HG03439 (cell line): Measurements from ENCODE around the gene BCAS1.

ENCODE experiments used
- ATAC-seq: cut with Tn5 transposase; IDR thresholded peaks from one replicate; pipeline ENCODE4 v1.9.1; 2021; ENCODE audit warnings: mild to moderate bottlenecking, moderate library complexity; ENCODE audit not compliant: unreplicated experiment

Gene BCAS1

GRCh38 chr20:53970232-53970631 is 100.2 kb downstream of the BCAS1 start:
- ATAC-seq: no peak

- ATAC-seq: no peak
Measured at GRCh38 chr20:53967527-53967926, 102.9 kb downstream of the BCAS1 start.

DNA sequence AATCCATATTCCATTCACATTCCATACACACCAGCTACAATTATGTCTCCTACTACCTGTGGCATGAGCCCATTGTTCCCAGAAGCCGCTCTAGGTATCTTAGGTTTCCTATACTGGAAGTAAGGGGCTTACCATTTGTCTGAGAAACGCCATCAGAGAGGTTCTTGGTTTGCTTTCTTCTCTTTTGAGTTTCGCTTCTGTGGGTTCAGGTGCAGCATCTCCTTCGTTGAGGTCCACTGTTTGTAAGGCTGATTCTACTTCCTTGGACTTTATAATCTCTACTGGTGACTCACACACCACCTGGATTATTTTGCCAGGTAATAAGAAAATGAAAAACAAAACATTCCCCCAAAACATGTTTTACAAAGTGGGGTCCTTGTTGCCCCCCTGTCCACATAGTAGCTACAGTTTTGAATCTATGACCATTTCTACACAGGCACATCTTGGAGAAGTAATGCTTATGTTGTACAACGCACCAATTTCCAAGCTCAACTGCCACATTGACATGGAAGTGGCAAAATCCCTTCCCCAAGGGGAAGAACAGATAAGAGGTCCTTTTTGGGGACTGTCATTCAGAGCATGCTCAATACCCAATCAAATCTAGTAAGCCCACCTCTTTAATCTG is 103.5 kb downstream of the BCAS1 start:
- ATAC-seq: no peak

GRCh38 chr20:53964501-53965253 is 105.7 kb downstream of the BCAS1 start:
- ATAC-seq: no peak

- ATAC-seq: no peak
Measured at GRCh38 chr20:53964067-53964466, 106.3 kb downstream of the BCAS1 start.

- no peak for ATAC-seq
Measured at GRCh38 chr20:53963635-53964034, 106.8 kb downstream of the BCAS1 start.

DNA sequence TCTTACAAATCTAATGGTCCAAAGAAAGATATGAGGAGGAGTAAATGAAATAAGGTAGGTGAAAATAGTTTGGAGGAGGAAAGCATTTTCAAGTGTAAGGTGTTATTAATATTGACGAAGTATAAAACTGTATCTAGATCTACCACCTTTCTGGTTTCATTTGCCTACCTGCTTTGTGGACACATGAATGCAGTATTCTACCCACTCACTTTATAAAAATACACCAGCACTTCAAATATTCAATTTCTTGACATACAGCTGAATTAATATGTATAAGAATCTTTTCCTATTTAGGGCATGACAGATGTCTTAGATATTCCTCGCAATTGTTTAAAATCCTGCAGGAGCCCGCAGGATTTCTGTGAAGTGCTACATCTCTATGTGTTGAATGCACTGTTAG is 108.0 kb downstream of the BCAS1 start:
- ATAC-seq: no peak

- ATAC-seq: no peak
Measured at GRCh38 chr20:53961527-53961926, 108.9 kb downstream of the BCAS1 start.

- no peak for ATAC-seq
Measured at GRCh38 chr20:53960579-53961272, 109.7 kb downstream of the BCAS1 start.

DNA sequence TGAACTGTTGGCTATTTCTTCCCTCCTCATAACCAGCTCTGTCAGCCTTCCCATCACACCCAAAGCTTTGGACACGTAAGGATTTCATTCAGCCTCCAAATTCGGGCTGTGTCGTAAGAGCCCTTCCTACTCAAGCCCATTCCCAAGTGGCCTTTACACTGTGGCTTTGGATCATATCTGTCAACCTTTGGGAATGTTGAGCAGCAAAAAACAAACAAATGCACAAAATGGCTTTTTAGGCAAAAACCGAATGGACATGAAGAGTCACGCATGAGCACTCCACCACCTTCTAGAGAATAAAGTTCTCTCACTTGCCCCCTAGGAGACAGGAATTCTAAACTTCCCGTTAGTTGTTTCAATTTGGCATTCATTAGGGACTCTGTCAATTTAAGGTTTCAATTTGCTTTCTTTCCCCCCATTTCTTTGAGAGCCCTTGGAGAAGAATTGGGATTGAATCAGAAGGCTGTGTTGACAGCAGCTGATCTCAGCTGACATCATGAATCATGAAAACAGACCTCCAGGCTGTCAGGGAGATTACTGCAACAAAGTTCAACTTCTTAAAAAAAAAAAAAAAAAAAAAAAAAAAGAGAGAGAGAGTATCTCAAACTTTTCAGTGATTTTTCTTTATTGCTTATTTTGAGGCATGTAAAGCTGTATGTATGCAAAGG is 110.3 kb downstream of the BCAS1 start:
- no peak for ATAC-seq

- no peak for ATAC-seq
Measured at GRCh38 chr20:53958260-53958659, 112.1 kb downstream of the BCAS1 start.

- no peak for ATAC-seq
Measured at GRCh38 chr20:53957451-53958172, 112.8 kb downstream of the BCAS1 start.

DNA sequence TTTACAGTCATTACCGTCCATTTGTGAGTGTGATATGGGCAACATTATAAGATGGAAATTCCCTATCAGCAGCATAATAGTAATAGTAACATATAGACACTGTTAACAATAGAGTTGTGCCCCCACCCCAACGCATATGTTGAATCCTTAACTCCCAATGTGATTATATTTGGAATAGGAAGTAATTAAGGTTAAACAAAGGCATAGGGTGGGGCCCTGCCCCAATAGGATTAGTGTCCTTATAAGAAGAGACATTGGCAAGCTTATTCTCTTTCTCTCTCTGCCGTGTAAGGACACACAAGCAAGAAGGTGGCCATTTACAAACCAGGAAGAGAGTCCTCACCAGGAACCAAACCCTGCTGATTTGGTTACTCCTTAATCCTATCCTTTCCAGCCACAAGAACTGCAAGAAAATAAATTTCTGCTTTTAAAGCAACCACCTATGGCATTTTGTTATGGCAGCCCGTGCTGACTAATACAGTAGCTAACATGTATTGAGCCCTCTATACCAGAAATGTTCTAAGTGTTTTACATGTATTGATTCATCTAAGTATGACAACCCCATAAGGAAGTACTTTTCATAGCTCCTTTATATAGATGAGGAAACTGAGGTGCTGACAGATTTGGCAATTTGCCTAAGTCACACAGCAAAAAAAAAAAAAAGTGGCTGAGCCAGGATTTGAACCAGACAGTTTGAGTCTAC is 114.2 kb downstream of the BCAS1 start:
- ATAC-seq: no peak

- no peak for ATAC-seq
Measured at GRCh38 chr20:53954723-53955658, 115.4 kb downstream of the BCAS1 start.

- no peak for ATAC-seq
Measured at GRCh38 chr20:53952528-53953096, 117.8 kb downstream of the BCAS1 start.

DNA sequence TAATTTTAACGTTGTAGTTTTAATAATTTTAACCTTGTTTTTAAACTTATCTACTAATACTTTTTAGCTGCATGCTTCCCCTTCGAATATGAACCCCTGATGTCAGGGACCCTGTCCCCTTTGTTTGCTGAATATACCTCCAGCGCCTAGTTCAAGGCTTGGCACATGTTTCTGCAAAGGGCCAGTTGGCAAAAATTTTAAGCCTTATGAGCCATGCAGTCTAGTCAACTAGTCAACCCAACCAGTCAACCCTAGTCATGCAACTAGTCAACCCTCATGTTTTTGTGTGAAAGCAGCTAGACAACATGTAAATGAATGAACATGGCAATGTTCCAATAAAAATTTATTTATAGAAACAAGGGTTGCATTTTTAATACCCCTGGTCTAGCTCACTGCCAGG is 119.8 kb downstream of the BCAS1 start:
- ATAC-seq: no peak

GRCh38 chr20:53950031-53950430 is 120.4 kb downstream of the BCAS1 start:
- no peak for ATAC-seq

DNA sequence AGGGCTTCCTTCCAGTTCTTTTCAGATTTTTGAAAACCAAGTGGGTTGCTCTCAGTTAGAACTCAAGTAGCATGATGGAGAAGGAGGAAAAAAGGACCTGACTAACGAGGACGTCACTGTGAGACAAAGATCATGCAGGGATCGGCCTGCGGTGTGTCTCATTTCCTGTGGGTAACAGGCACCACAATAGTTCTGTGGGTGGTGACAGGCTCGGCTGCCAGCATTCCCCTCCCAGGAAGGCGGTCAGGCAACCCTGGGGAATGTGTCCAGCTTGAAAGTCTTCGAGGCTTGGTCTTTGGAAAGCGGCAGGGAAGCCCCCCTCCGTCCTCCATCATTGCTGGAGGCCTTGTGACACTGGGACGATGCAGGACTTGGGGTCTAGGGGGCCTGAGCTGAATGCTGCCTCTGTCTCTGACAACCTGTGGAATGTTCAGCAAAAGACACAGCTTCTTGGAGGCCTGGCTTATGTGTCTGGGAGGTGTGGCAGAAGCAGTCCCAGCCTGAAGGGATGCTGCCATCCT is 121.0 kb downstream of the BCAS1 start:
- ATAC-seq: peak; percentile 68
